ENCODE results near the gene L3MBTL4. TPM values are rescaled to one million over a fixed set of nuclear protein-coding genes. Genes with fewer than 3 reads are reported as not detected.

L3MBTL4 gene
- total RNA-seq, 3 donors from 2014 or later: 4.9 to 13.9 (median 5.4) TPM

- Histone ChIP-seq H3K36me3 (ENCODE audit: low read depth) (no peaks in the 10 kb centered on the region), H3K4me1 (ENCODE audit: low read depth) (no peaks in the 10 kb centered on the region), H3K4me3 (no peak overlapping the region), H3K9me3 (no peaks in the 10 kb centered on the region)
- intact Hi-C loops (cut with DNase I, micrococcal nuclease): no loop called here
- ATAC-seq: no peak
- no peak for TF ChIP-seq CTCF (IDR thresholded peaks at IDR 0.05)
- DNase-seq: no peak
Measured at GRCh38 chr18:6022845-6023244, 391.9 kb downstream of the L3MBTL4 start.

- DNase-seq (no peak), ATAC-seq (no peak)
- intact Hi-C loops (cut with DNase I, micrococcal nuclease): no loop called here
- no peak overlapping the region for H3K4me3 ChIP-seq
- H3K36me3 ChIP-seq (ENCODE audit: low read depth): no peaks in the 10 kb centered on the region
- H3K9me3 ChIP-seq: no peaks in the 10 kb centered on the region
- TF ChIP-seq CTCF (IDR thresholded peaks at IDR 0.05): no peak
- H3K4me1 ChIP-seq (ENCODE audit: low read depth): no peaks in the 10 kb centered on the region
Measured at GRCh38 chr18:6022074-6022444, 392.7 kb downstream of the L3MBTL4 start.

DNA sequence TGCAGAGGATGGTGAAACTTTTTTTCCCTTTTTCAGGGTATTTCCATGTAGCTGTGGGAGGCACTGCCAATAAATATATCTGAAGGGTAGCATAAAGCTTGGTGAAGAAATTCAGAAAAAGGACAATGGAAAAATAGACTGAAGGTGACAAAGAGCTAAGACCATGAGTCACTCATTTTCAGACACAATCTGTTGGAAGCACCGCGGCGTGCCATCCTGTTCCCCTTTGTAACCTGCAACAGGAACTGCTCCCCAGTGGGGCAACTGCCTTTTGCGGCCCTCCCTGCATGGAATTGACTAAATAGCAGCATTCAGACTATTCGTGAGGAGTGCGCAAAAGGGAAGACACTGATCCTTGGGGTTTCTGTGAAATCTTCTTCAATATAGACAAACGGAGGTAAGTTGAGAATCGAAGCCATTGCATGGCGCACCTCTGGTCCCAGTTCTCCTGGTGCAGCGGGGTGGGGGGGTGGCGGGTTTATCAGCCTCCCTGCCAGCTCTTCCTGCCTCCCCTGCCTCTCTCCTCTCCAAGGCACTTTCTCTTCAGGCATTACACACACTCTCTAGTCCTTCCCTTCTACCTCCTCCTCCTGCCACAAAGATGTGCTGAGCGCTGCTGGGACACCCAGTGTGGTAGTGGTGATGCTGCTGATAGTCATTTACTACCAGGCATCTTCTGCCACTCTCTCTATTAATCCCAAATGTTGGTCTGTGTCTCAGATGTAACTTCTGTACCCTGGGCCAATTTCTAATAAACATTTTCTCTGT, 393.2 kb downstream of the L3MBTL4 start:
- H3K36me3 ChIP-seq (ENCODE audit: low read depth): no peaks in the 10 kb centered on the region
- DNase-seq (no peak), ATAC-seq (no peak)
- H3K4me1 ChIP-seq (ENCODE audit: low read depth): no peaks in the 10 kb centered on the region
- no peak overlapping the region for H3K4me3 ChIP-seq
- intact Hi-C loops (cut with DNase I, micrococcal nuclease): no loop called here
- H3K9me3 ChIP-seq: no peaks in the 10 kb centered on the region
- TF ChIP-seq CTCF (IDR thresholded peaks at IDR 0.05): no peak

DNA sequence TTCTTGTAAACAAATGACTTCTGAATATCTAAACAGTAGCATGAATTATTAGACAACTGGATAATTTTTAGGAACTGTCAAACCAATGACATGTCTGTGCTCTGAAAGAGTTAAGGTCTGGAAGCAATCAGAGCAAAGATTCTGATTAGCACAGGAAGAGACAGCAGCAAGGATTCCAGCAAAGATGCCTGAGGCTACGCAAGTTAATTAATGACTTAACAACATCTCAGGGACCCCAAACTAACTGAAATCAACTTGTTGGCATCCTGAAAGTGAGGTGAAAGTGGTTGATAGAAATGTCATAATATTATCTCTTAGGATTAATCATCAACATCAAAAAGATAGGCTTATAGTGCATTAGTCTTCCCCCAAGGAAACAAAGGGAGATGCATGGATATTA, 396.0 kb downstream of the L3MBTL4 start:
- intact Hi-C loops (cut with DNase I, micrococcal nuclease): no loop called here
- no peak overlapping the region for H3K4me3 ChIP-seq
- ATAC-seq: no peak
- H3K4me1 ChIP-seq (ENCODE audit: low read depth): no peaks in the 10 kb centered on the region
- no peak for TF ChIP-seq CTCF (IDR thresholded peaks at IDR 0.05)
- no peaks in the 10 kb centered on the region for H3K9me3 ChIP-seq
- no peaks in the 10 kb centered on the region for H3K36me3 ChIP-seq (ENCODE audit: low read depth)
- no peak for DNase-seq

DNA sequence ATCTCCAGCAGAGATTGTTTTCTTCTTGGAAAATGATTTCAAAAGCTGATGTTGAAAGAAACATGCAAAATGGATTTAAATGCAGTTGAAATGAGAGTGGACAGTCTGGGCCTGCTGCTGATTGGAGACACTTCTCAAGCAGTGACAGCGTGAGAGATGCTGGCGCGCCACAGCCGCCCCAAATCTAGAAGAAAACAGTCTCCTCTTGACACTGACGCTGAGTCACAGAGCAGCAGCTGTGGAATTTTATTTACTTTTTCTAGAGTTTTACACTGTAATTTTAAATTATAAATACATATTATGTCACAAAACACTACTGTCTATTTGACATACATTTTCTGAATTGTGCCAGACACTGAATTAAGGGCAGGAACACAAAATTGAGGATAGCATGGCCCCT, 397.5 kb downstream of the L3MBTL4 start:
- TF ChIP-seq CTCF (IDR thresholded peaks at IDR 0.05): no peak
- no peak for DNase-seq
- H3K4me3 ChIP-seq: no peak overlapping the region
- no peaks in the 10 kb centered on the region for H3K36me3 ChIP-seq (ENCODE audit: low read depth)
- no peak for ATAC-seq
- H3K9me3 ChIP-seq: no peaks in the 10 kb centered on the region
- intact Hi-C loops (cut with DNase I, micrococcal nuclease): no loop called here
- H3K4me1 ChIP-seq (ENCODE audit: low read depth): no peaks in the 10 kb centered on the region

- Histone ChIP-seq H3K4me1 (ENCODE audit: low read depth) (no peaks in the 10 kb centered on the region), H3K36me3 (ENCODE audit: low read depth) (no peaks in the 10 kb centered on the region), H3K9me3 (no peaks in the 10 kb centered on the region), H3K4me3 (no peak overlapping the region)
- DNase-seq: no peak
- no peak for ATAC-seq
- intact Hi-C loops (cut with DNase I, micrococcal nuclease): no loop called here
- no peak for TF ChIP-seq CTCF (IDR thresholded peaks at IDR 0.05)
Measured at GRCh38 chr18:6015364-6015763, 399.3 kb downstream of the L3MBTL4 start.

Measured in mucosa of descending colon (tissue), 3 donors.